ENCODE results near the gene MRPS18A.

- no peak for TF ChIP-seq CTCF (conservative IDR thresholded peaks at IDR 0.05; ENCODE audit: low read length)
- no peak for TF ChIP-seq EZH2phosphoT487 (IDR thresholded peaks at IDR 0.05; ENCODE audit: borderline replicate concordance)
These were observed 30.3 kb downstream of the MRPS18A start for GRCh38 chr6:43657221-43657802.

Data from Loucy (cell line).